ENCODE data around the gene RELN. TPM values are rescaled to one million over a fixed set of nuclear protein-coding genes. Genes with fewer than 3 reads are reported as not detected.
"Not testable (repeated sequence)": the region's sequence is repeated elsewhere in the genome, so short reads cannot be mapped to it uniquely, and the experiment has no call there.

The RELN gene
- total RNA-seq, 1 experiment from 2014 or later: 0.02 TPM

GRCh38 chr7:103854611-103855010 lies 134.8 kb downstream of the RELN start:
- no peak for DNase-seq (ENCODE audit: low spot score)

- no peak for DNase-seq (ENCODE audit: low spot score)
These were observed 138.1 kb downstream of the RELN start for GRCh38 chr7:103851357-103851756.

GRCh38 chr7:103843689-103844480 lies 145.6 kb downstream of the RELN start:
- no peak for DNase-seq (ENCODE audit: low spot score)

- no peak for DNase-seq (ENCODE audit: low spot score)
These were observed 156.1 kb downstream of the RELN start for GRCh38 chr7:103833401-103833800.

GRCh38 chr7:103832438-103832837 lies 157.0 kb downstream of the RELN start:
- DNase-seq (ENCODE audit: low spot score): no peak

- DNase-seq (ENCODE audit: low spot score): no peak
These were observed 165.2 kb downstream of the RELN start for GRCh38 chr7:103824251-103824650.

- DNase-seq (ENCODE audit: low spot score): no peak
These were observed 166.4 kb downstream of the RELN start for GRCh38 chr7:103823084-103823483.

- DNase-seq (ENCODE audit: low spot score): no peak
These were observed 168.4 kb downstream of the RELN start for GRCh38 chr7:103821092-103821491.

GRCh38 chr7:103815972-103816371 lies 173.5 kb downstream of the RELN start:
- not testable (repeated sequence) for DNase-seq (ENCODE audit: low spot score)

- no peak for DNase-seq (ENCODE audit: low spot score)
These were observed 175.5 kb downstream of the RELN start for GRCh38 chr7:103813970-103814369.

GRCh38 chr7:103811997-103812396 lies 177.5 kb downstream of the RELN start:
- DNase-seq (ENCODE audit: low spot score): no peak

GRCh38 chr7:103811290-103811689 lies 178.2 kb downstream of the RELN start:
- DNase-seq (ENCODE audit: low spot score): no peak

GRCh38 chr7:103810112-103810744 lies 179.2 kb downstream of the RELN start:
- DNase-seq (ENCODE audit: low spot score): no peak

GRCh38 chr7:103809229-103809994 lies 180.0 kb downstream of the RELN start:
- DNase-seq (ENCODE audit: low spot score): no peak

- no peak for DNase-seq (ENCODE audit: low spot score)
These were observed 184.1 kb downstream of the RELN start for GRCh38 chr7:103805346-103805745.

- DNase-seq (ENCODE audit: low spot score): no peak
These were observed 185.8 kb downstream of the RELN start for GRCh38 chr7:103803631-103804030.

- no peak for DNase-seq (ENCODE audit: low spot score)
These were observed 190.2 kb downstream of the RELN start for GRCh38 chr7:103799298-103799697.

GRCh38 chr7:103797647-103798307 lies 191.7 kb downstream of the RELN start:
- no peak for DNase-seq (ENCODE audit: low spot score)

GRCh38 chr7:103796327-103796962 lies 193.0 kb downstream of the RELN start:
- no peak for DNase-seq (ENCODE audit: low spot score)

- DNase-seq (ENCODE audit: low spot score): no peak
These were observed 193.7 kb downstream of the RELN start for GRCh38 chr7:103795787-103796186.

- no peak for DNase-seq (ENCODE audit: low spot score)
These were observed 194.4 kb downstream of the RELN start for GRCh38 chr7:103795107-103795506.

GRCh38 chr7:103794424-103794823 lies 195.0 kb downstream of the RELN start:
- DNase-seq (ENCODE audit: low spot score): no peak

All from A172 (cell line).